Measurements from ENCODE around the gene ZMYM5.
"Not testable (repeated sequence)": the region's sequence is repeated elsewhere in the genome, so short reads cannot be mapped to it uniquely, and the experiment has no call there.

ZMYM5 gene

GRCh38 chr13:19861762-19862161 lies 1.7 kb downstream of the ZMYM5 start:
- TF ChIP-seq, protein P1, sequence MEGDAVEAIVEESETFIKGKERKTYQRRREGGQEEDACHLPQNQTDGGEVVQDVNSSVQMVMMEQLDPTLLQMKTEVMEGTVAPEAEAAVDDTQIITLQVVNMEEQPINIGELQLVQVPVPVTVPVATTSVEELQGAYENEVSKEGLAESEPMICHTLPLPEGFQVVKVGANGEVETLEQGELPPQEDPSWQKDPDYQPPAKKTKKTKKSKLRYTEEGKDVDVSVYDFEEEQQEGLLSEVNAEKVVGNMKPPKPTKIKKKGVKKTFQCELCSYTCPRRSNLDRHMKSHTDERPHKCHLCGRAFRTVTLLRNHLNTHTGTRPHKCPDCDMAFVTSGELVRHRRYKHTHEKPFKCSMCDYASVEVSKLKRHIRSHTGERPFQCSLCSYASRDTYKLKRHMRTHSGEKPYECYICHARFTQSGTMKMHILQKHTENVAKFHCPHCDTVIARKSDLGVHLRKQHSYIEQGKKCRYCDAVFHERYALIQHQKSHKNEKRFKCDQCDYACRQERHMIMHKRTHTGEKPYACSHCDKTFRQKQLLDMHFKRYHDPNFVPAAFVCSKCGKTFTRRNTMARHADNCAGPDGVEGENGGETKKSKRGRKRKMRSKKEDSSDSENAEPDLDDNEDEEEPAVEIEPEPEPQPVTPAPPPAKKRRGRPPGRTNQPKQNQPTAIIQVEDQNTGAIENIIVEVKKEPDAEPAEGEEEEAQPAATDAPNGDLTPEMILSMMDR (IDR thresholded peaks at IDR 0.05; ENCODE audit: low read depth, low read length) = no peak
- Histone ChIP-seq H3K36me3 (peaks cover 40% of the 10 kb centered on the region), H3K4me3 (ENCODE audit: low read depth, low read length) (peak overlapping the region; percentile 100), H3K9me3 (ENCODE audit: severe bottlenecking) (no peaks in the 10 kb centered on the region), H3K27me3 (ENCODE audit: insufficient read depth, low read depth, severe bottlenecking) (no peaks in the 10 kb centered on the region), H3K27ac (peak overlapping the region; percentile 94)
- no peak for DNase-seq

DNA sequence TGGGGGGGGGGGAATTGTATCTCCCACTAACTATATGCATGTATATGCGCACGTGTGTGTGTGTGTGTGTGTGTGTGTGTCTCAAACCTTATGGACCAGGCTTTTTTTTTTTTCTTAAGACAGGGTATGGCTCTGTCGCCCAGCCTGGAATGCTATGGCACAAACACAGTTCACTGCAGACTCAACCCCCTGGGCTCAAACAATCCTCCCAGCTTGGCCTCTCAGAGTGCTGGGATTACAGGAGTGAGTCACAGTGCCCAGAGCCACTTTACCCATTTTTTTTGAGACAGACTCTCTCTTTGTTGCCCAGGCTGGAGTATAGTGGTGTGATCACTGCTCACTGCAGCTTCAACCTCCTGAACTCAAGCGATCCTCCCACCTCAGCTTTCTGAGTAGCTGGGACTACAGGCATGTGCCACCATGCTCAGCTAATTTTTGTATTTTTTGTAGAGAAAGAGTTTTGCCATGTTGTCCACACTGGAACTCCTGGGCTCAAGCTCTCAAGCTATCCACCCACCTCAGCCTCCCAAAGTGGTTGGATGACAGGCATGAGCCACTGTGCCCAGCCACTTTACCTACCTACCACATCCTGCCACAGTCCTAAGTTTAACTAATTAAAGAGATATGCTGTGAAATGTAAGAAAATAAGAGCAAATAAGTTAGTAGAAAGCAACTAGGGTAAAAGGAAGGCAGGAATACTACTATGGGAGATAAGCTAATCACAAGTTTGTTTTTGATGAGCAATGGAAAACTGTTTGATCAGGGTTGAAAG lies 2.4 kb downstream of the ZMYM5 start:
- peaks cover 47% of the 10 kb centered on the region for H3K36me3 ChIP-seq
- TF ChIP-seq, protein P1 (IDR thresholded peaks at IDR 0.05; ENCODE audit: low read depth, low read length) = no peak
- peak overlapping the region; percentile 12 for H3K27ac ChIP-seq
- no peaks in the 10 kb centered on the region for H3K9me3 ChIP-seq (ENCODE audit: severe bottlenecking)
- H3K4me3 ChIP-seq (ENCODE audit: low read depth, low read length) = peak overlapping the region; percentile 100; the same call in 1 of the 2 replicates
- no peaks in the 10 kb centered on the region for H3K27me3 ChIP-seq (ENCODE audit: insufficient read depth, low read depth, severe bottlenecking)
- DNase-seq = no peak

DNA sequence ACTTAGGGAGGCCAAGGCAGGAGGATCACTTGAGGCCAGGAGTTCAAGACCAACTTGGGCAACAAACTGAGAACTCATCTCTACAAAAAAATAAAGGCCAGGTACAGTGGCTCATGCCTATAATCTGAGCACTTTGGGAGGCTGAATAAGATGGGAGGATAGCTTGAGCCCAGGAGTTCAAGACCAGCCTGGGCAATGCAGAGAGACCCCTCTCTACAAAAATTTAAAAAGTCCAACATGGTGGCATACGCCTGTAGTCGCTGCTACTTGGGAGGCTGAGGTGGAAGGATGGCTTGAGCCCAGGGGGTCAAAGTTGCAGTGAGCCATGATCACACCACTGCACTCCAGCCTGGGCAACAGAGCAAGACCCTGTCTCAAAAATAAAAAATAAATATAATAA lies 5.8 kb downstream of the ZMYM5 start:
- not testable (repeated sequence) for H3K4me3 ChIP-seq (ENCODE audit: low read depth, low read length); H3K9me3 ChIP-seq (ENCODE audit: severe bottlenecking); H3K27ac ChIP-seq; DNase-seq; H3K27me3 ChIP-seq (ENCODE audit: insufficient read depth, low read depth, severe bottlenecking)
- peaks cover 76% of the 10 kb centered on the region for H3K36me3 ChIP-seq

GRCh38 chr13:19852766-19853165 lies 10.7 kb downstream of the ZMYM5 start:
- TF ChIP-seq, protein P1 (IDR thresholded peaks at IDR 0.05; ENCODE audit: low read depth, low read length) = no peak
- DNase-seq = no peak
- Histone ChIP-seq H3K36me3 (peaks cover 94% of the 10 kb centered on the region), H3K27me3 (ENCODE audit: insufficient read depth, low read depth, severe bottlenecking) (no peaks in the 10 kb centered on the region), H3K27ac (no peak overlapping the region), H3K4me3 (ENCODE audit: low read depth, low read length) (no peak overlapping the region), H3K9me3 (ENCODE audit: severe bottlenecking) (no peaks in the 10 kb centered on the region)

- H3K9me3 ChIP-seq (ENCODE audit: severe bottlenecking) = no peaks in the 10 kb centered on the region
- H3K27ac ChIP-seq = no peak overlapping the region
- H3K4me3 ChIP-seq (ENCODE audit: low read depth, low read length) = no peak overlapping the region
- H3K27me3 ChIP-seq (ENCODE audit: insufficient read depth, low read depth, severe bottlenecking) = no peaks in the 10 kb centered on the region
- TF ChIP-seq, protein P1 (IDR thresholded peaks at IDR 0.05; ENCODE audit: low read depth, low read length) = no peak
- H3K36me3 ChIP-seq = peaks cover 75% of the 10 kb centered on the region
- no peak for DNase-seq
Observed at GRCh38 chr13:19845758-19846157, 17.7 kb downstream of the ZMYM5 start.

GRCh38 chr13:19838865-19839275 lies 24.6 kb downstream of the ZMYM5 start:
- no peak overlapping the region for H3K27ac ChIP-seq
- no peaks in the 10 kb centered on the region for H3K9me3 ChIP-seq (ENCODE audit: severe bottlenecking)
- DNase-seq = no peak
- peaks cover 72% of the 10 kb centered on the region for H3K36me3 ChIP-seq
- TF ChIP-seq, protein P1 (IDR thresholded peaks at IDR 0.05; ENCODE audit: low read depth, low read length) = no peak
- no peaks in the 10 kb centered on the region for H3K27me3 ChIP-seq (ENCODE audit: insufficient read depth, low read depth, severe bottlenecking)
- no peak overlapping the region for H3K4me3 ChIP-seq (ENCODE audit: low read depth, low read length)

Measured in WERI-Rb-1 (cell line).